GM12878 (cell line): ENCODE results near the gene TPSB2. TPM values are rescaled to one million over a fixed set of nuclear protein-coding genes. Genes with fewer than 3 reads are reported as not detected.

Experiments used
- ATAC-seq: fragments of 200-7000 bp; cut with Tn5 transposase; 3 replicates; pipeline ENCODE4 v1.9.1; 2020; ENCODE audit warnings: mild to moderate bottlenecking, moderate library complexity
- BruUV-seq: library from RNA; stranded (reverse); fragments of 400-500 nt; replicated peaks from 2 replicates; lab custom pipeline; 2021; lab: Mats Ljungman, UMichigan
- CTCF ChIA-PET: fragments of 300-600 bp; sonication (Branson Sonifier 250); formaldehyde crosslinking; extraction: SDS; loops from one replicate; lab custom pipeline; 2021; ENCODE audit warnings: inconsistent platforms; lab: Yijun Ruan, JAX
- POLR2A ChIA-PET: fragments of 350-600 bp; formaldehyde crosslinking; extraction: SDS; loops from one replicate; lab custom pipeline; 2021; ENCODE audit warnings: inconsistent platforms; lab: Charles Lee
- RAD21 ChIA-PET: fragments of 300-600 bp; sonication (Branson Sonifier 250); formaldehyde crosslinking; loops from one replicate; lab custom pipeline; 2023; ENCODE audit warnings: antibody characterized with exemption; ENCODE audit not compliant: unreplicated experiment; lab: Charles Lee
- SMC1A ChIA-PET: fragments of 300-600 bp; sonication (Branson Sonifier 250); formaldehyde crosslinking; loops from one replicate; lab custom pipeline; 2023; ENCODE audit not compliant: unreplicated experiment, uncharacterized antibody; lab: Charles Lee
- DNase-seq: peaks from one replicate; pipeline ENCODE4 v3.0.0-alpha.2; 2011; ENCODE audit warnings: low read depth, low spot score
- FAIRE-seq: peaks from 3 replicates; lab custom pipeline; 2011; peaks lifted over from hg19 to GRCh38; lab: Jason Lieb, UNC
- H2AFZ ChIP-seq: 2 replicates; pipeline ENCODE4 v1.6.0; 2011; ENCODE audit warnings: low read depth, low read length, control low read depth; ENCODE audit not compliant: control insufficient read depth
- H3K27ac ChIP-seq: 2 replicates; pipeline ENCODE4 v1.5.1; 2011; ENCODE audit warnings: control low read depth; ENCODE audit not compliant: control insufficient read depth, insufficient read depth
- H3K27me3 ChIP-seq, 2 experiments: replicated peaks in 1 of 2; 2 replicates each; pipeline versions ENCODE4 v1.6.0 to v1.6.1; 2011; ENCODE audit warnings: low read length in 1 of 2; ENCODE audit not compliant: control insufficient read depth in 2 of 2, insufficient read depth in 2 of 2
- H3K36me3 ChIP-seq, 2 experiments: 2 replicates each; pipeline ENCODE4 v1.5.1; 2011; ENCODE audit warnings: low read length in 1 of 2; ENCODE audit not compliant: control insufficient read depth in 2 of 2, insufficient read depth in 2 of 2
- H3K4me1 ChIP-seq: 2 replicates; pipeline ENCODE4 v1.6.1; 2011; ENCODE audit warnings: mild to moderate bottlenecking, low read length, moderate library complexity, mixed read lengths; ENCODE audit not compliant: control insufficient read depth, insufficient read depth
- H3K4me2 ChIP-seq: 2 replicates; pipeline ENCODE4 v1.6.0; 2011; ENCODE audit warnings: control low read depth; ENCODE audit not compliant: control insufficient read depth, insufficient read depth
- H3K4me3 ChIP-seq: fragments of 200-600 bp; sonication (generic); 2 replicates; pipeline ENCODE4 v1.5.1; 2016
- H3K79me2 ChIP-seq: 2 replicates; pipeline ENCODE4 v1.6.0; 2011; ENCODE audit warnings: low read length; ENCODE audit not compliant: control insufficient read depth, insufficient read depth
- H3K9ac ChIP-seq: 2 replicates; pipeline ENCODE4 v1.8.0; 2011; ENCODE audit warnings: low read length, control low read depth, mixed read lengths; ENCODE audit not compliant: control insufficient read depth, insufficient read depth
- H3K9me3 ChIP-seq: replicated peaks from 3 replicates; pipeline ENCODE4 v1.5.1; 2011; ENCODE audit warnings: mild to moderate bottlenecking, low read length; ENCODE audit not compliant: control insufficient read depth, insufficient read depth
- H4K20me1 ChIP-seq: 2 replicates; pipeline ENCODE4 v1.6.0; 2011; ENCODE audit not compliant: control insufficient read depth, insufficient read depth
- BCL11A ChIP-seq: IDR thresholded peaks from 2 replicates; pipeline ENCODE4 v1.6.1; 2011; ENCODE audit warnings: low read depth, low read length
- BCLAF1 ChIP-seq: fragments of 450-650 bp; IDR thresholded peaks from 2 replicates; pipeline ENCODE4 v1.6.1; 2017; ENCODE audit warnings: antibody characterized with exemption, mild to moderate bottlenecking, moderate library complexity
- CREB1 ChIP-seq: IDR thresholded peaks from 2 replicates; pipeline ENCODE4 v1.6.1; 2012; ENCODE audit warnings: low read depth, mild to moderate bottlenecking, inconsistent platforms
- ELK1 ChIP-seq: IDR thresholded peaks from 2 replicates; pipeline ENCODE4 v1.6.1; 2012; ENCODE audit warnings: low read depth, low read length, improper control_type of control experiment
- EZH2 ChIP-seq: IDR thresholded peaks from 2 replicates; pipeline ENCODE4 v1.6.1; 2012; ENCODE audit warnings: low read depth, mild to moderate bottlenecking, control low read depth, inconsistent platforms, low read length, borderline replicate concordance; ENCODE audit not compliant: control insufficient read depth
- IRF4 ChIP-seq: IDR thresholded peaks from 2 replicates; pipeline ENCODE4 v1.6.1; 2011; ENCODE audit warnings: low read depth, low read length
- KLF5 ChIP-seq: fragments of 450-650 bp; IDR thresholded peaks from 2 replicates; pipeline ENCODE4 v1.6.1; 2014; ENCODE audit warnings: mild to moderate bottlenecking; ENCODE audit not compliant: partially characterized antibody
- MAX ChIP-seq: IDR thresholded peaks from 2 replicates; pipeline ENCODE4 v1.6.1; 2012; ENCODE audit warnings: low read depth, low read length, improper control_type of control experiment
- MXI1 ChIP-seq: fragments of 150-350 bp; IDR thresholded peaks from 2 replicates; pipeline ENCODE4 v1.6.1; 2011; ENCODE audit warnings: low read depth, mild to moderate bottlenecking, inconsistent platforms, low read length, improper control_type of control experiment
- NFIC ChIP-seq: IDR thresholded peaks from 2 replicates; pipeline ENCODE4 v1.6.1; 2012; ENCODE audit warnings: low read depth, mild to moderate bottlenecking, inconsistent platforms, low read length, moderate library complexity
- POU2F2 ChIP-seq: IDR thresholded peaks from 3 replicates; pipeline ENCODE4 v1.6.1; 2011; ENCODE audit warnings: low read depth, mild to moderate bottlenecking, low read length, borderline replicate concordance
- RAD21 ChIP-seq: IDR thresholded peaks from 2 replicates; pipeline ENCODE4 v1.6.1; 2011; ENCODE audit warnings: mild to moderate bottlenecking, low read depth, low read length, moderate library complexity; ENCODE audit not compliant: insufficient read depth
- SIN3A ChIP-seq: IDR thresholded peaks from 2 replicates; pipeline ENCODE4 v1.6.1; 2012; ENCODE audit warnings: low read depth, low read length, improper control_type of control experiment
- SUZ12 ChIP-seq: fragments of 200-600 bp; sonication (generic); IDR thresholded peaks from one replicate; pipeline ENCODE4 v1.6.1; 2018; ENCODE audit warnings: antibody characterized with exemption, mild to moderate bottlenecking; ENCODE audit not compliant: unreplicated experiment
- USF1 ChIP-seq: IDR thresholded peaks from 2 replicates; pipeline ENCODE4 v1.6.1; 2011; ENCODE audit warnings: borderline replicate concordance, low read depth, mild to moderate bottlenecking, moderate library complexity, mixed read lengths, low read length; ENCODE audit not compliant: insufficient read depth; ENCODE audit errors: extremely low read length
- ZZZ3 ChIP-seq: IDR thresholded peaks from 2 replicates; pipeline ENCODE4 v1.6.1; 2011; ENCODE audit warnings: low read depth; ENCODE audit not compliant: control insufficient read depth, insufficient read length
- WGBS: methylation state at CpG from one replicate; pipeline ENCODE4 v1.1.6; 2016; ENCODE audit warnings: low lambda C conversion rate; ENCODE audit not compliant: insufficient replicate concordance, insufficient coverage; ENCODE audit errors: missing lambda C conversion rate; 5-methylcytosine and 5-hydroxymethylcytosine counted together
- in situ Hi-C: fragments of 300-500 bp; cut with MboI; formaldehyde crosslinking; loops from 9 replicates; pipeline ENCODE4 v1.14.3; 2018; ENCODE audit warnings: mixed read lengths
- intact Hi-C: fragments of 100-400 bp; cut with micrococcal nuclease; formaldehyde crosslinking; loops from one replicate; pipeline ENCODE4 v1.14.2; 2022; ENCODE audit not compliant: unreplicated experiment
- polyA plus RNA-seq, 11 experiments: library from polyadenylated mRNA; depleted of rRNA in 4 of 11; unstranded in 6 of 11; stranded (reverse) in 5 of 11; fragments of >200 nt; fragmentation: Nextera tagmentation in 4 of 11; fragmentation: Illumina TruSeq in 1 of 11; extraction: Ambion mirVana in 4 of 11; extraction: Trizol in 1 of 11; gene quantifications; 1 replicate in 1 of 11; 2 replicates in 10 of 11; pipeline versions ENCODE4 v1.2.1 to v1.2.3, GENCODE V29; 2011 to 2016; ENCODE audit warnings: inconsistent platforms in 2 of 11, missing spikeins in 2 of 11, low read depth in 1 of 11
- total RNA-seq, 4 experiments: library from RNA; depleted of rRNA in 3 of 4; stranded (reverse); fragments of >200 nt in 3 of 4; fragmentation: Illumina TruSeq in 1 of 4; extraction: Trizol in 1 of 4; gene quantifications; 2 replicates each; pipeline versions ENCODE4 v1.2.1 to v1.2.3, GENCODE V29; 2013 to 2021

Gene TPSB2
- total and polyA plus RNA-seq, 10 of the 15 experiments (the other 5 are each of a cell fraction or from before 2014, with no cell fraction given) = not detected

- Histone ChIP-seq H4K20me1 (no peaks in the 10 kb centered on the region), H3K4me2 (no peak overlapping the region), H3K36me3 (no peaks in the 10 kb centered on the region), H2AFZ (no peak overlapping the region), H3K9me3 (no peaks in the 10 kb centered on the region), H3K27ac (no peak overlapping the region), H3K9ac (no peak overlapping the region), H3K4me1 (no peaks in the 10 kb centered on the region), H3K4me3 (no peak overlapping the region), H3K79me2 (no peaks in the 10 kb centered on the region), H3K27me3 (no peaks in the 10 kb centered on the region; a peak in 1 of 4 replicates)
- intact Hi-C loops = no loop called here
- ChIA-PET RAD21 (no interaction called here), POLR2A (no interaction called here), SMC1A (no interaction called here), CTCF (no interaction called here)
- FAIRE-seq (no peak), ATAC-seq (no peak; the same call in 2 of the 3 replicates), DNase-seq (no peak)
- BruUV-seq = no TSS peak
- WGBS = 12% methylated on average over 37 of the region's 47 CpGs
- in situ Hi-C loops = no loop called here
- TF ChIP-seq KLF5 (no peak), ZZZ3 (no peak), BCL11A (no peak), MAX (no peak), SUZ12 (no peak), MXI1 (no peak), POU2F2 (no peak), EZH2 (no peak), IRF4 (no peak), SIN3A (no peak), USF1 (no peak), NFIC (no peak), CREB1 (no peak), BCLAF1 (no peak), ELK1 (no peak), RAD21 (no peak)
These were observed 31.3 kb upstream of the TPSB2 start for GRCh38 chr16:1261131-1261892.
